SK-N-SH treated with all-trans-retinoic acid at 6 μM for 48 hours (cell line): ENCODE measurements around the gene TXLNG.

Experiments used
- ATAC-seq: fragments of 200-7000 bp; cut with Tn5 transposase; 3 replicates; pipeline ENCODE4 v1.9.1; 2020; ENCODE audit warnings: mild to moderate bottlenecking, moderate library complexity
- ARNTL ChIP-seq: fragments of 450-650 bp; formaldehyde crosslinking; IDR thresholded peaks from 2 replicates; pipeline ENCODE4 v1.5.0; 2020; ENCODE audit warnings: low read depth, mild to moderate bottlenecking, moderate library complexity, borderline replicate concordance
- BACH2 ChIP-seq: fragments of 250-450 bp; sonication (Bioruptor Pico); IDR thresholded peaks from 2 replicates; pipeline ENCODE4 v1.9.0; 2021; ENCODE audit warnings: mild to moderate bottlenecking, borderline replicate concordance
- CREB5 ChIP-seq: fragments of 250-450 bp; sonication (Bioruptor Pico); IDR thresholded peaks from 2 replicates; pipeline ENCODE4 v1.5.1; 2020; ENCODE audit warnings: low read depth, mild to moderate bottlenecking, moderate library complexity
- CSDC2 ChIP-seq: fragments of 250-450 bp; sonication (Bioruptor Pico); IDR thresholded peaks from 2 replicates; pipeline ENCODE4 v1.5.0; 2020; ENCODE audit warnings: mild to moderate bottlenecking, moderate library complexity
- ESRRG ChIP-seq: fragments of 250-450 bp; sonication (Bioruptor Pico); IDR thresholded peaks from 2 replicates; pipeline ENCODE4 v1.6.1; 2021; ENCODE audit warnings: mild to moderate bottlenecking
- GLIS3 ChIP-seq: fragments of 250-450 bp; sonication (Bioruptor Pico); IDR thresholded peaks from 2 replicates; pipeline ENCODE4 v1.5.0; 2020; ENCODE audit warnings: mild to moderate bottlenecking, moderate library complexity
- ISL1 ChIP-seq: fragments of 250-450 bp; sonication (Bioruptor Pico); IDR thresholded peaks from 2 replicates; pipeline ENCODE4 v2.1.2; 2022; ENCODE audit warnings: mild to moderate bottlenecking, moderate library complexity
- OSR1 ChIP-seq: fragments of 250-450 bp; sonication (Bioruptor Pico); IDR thresholded peaks from 2 replicates; pipeline ENCODE4 v1.8.0; 2022; ENCODE audit warnings: moderate library complexity, mild to moderate bottlenecking, inconsistent platforms
- POU6F1 ChIP-seq: fragments of 250-450 bp; sonication (Bioruptor Pico); IDR thresholded peaks from 2 replicates; pipeline ENCODE4 v1.8.0; 2021; ENCODE audit warnings: low read depth, mild to moderate bottlenecking, moderate library complexity, borderline replicate concordance
- PPARA ChIP-seq: fragments of 250-450 bp; sonication (Bioruptor Pico); IDR thresholded peaks from 2 replicates; pipeline ENCODE4 v1.5.0; 2020; ENCODE audit warnings: mild to moderate bottlenecking, borderline replicate concordance
- RARB ChIP-seq: fragments of 250-450 bp; sonication (Bioruptor Pico); IDR thresholded peaks from 2 replicates; pipeline ENCODE4 v1.8.0; 2021; ENCODE audit warnings: mild to moderate bottlenecking, moderate library complexity
- SNAI2 ChIP-seq: fragments of 250-450 bp; sonication (Bioruptor Pico); IDR thresholded peaks from 2 replicates; pipeline ENCODE4 v1.5.0; 2020; ENCODE audit warnings: mild to moderate bottlenecking, moderate library complexity
- TCF4 ChIP-seq: fragments of 250-450 bp; sonication (Bioruptor Pico); IDR thresholded peaks from 2 replicates; pipeline ENCODE4 v1.8.0; 2021; ENCODE audit warnings: mild to moderate bottlenecking, moderate library complexity, borderline replicate concordance
- TSHZ2 ChIP-seq: fragments of 250-450 bp; sonication (Bioruptor Pico); IDR thresholded peaks from 2 replicates; pipeline ENCODE4 v1.5.0; 2020; ENCODE audit warnings: mild to moderate bottlenecking, moderate library complexity
- ZC3H10 ChIP-seq: fragments of 250-450 bp; sonication (Bioruptor Pico); IDR thresholded peaks from 2 replicates; pipeline ENCODE4 v1.5.1; 2021; ENCODE audit warnings: mild to moderate bottlenecking, moderate library complexity
- ZNF565 ChIP-seq: fragments of 450-650 bp; formaldehyde crosslinking; conservative IDR thresholded peaks from 2 replicates; pipeline ENCODE4 v1.5.0; 2020; ENCODE audit warnings: low read depth, mild to moderate bottlenecking, moderate library complexity
- ZNF70 ChIP-seq: fragments of 450-650 bp; formaldehyde crosslinking; IDR thresholded peaks from 2 replicates; pipeline ENCODE4 v1.5.0; 2020; ENCODE audit warnings: mild to moderate bottlenecking, moderate library complexity
- ZNF8 ChIP-seq: fragments of 450-650 bp; formaldehyde crosslinking; IDR thresholded peaks from 2 replicates; pipeline ENCODE4 v1.5.0; 2020; ENCODE audit warnings: mild to moderate bottlenecking, moderate library complexity

TXLNG gene

GRCh38 chrX:16807976-16808542 lies 21.8 kb downstream of the TXLNG start:
- peak; percentile 73 for ATAC-seq
- TF ChIP-seq TSHZ2 (CRISPR knock-in tag) (no peak), ARNTL (no peak), POU6F1 (CRISPR knock-in tag) (no peak), CSDC2 (CRISPR knock-in tag) (no peak), ZNF8 (no peak), GLIS3 (CRISPR knock-in tag) (no peak), ISL1 (CRISPR knock-in tag) (no peak), PPARA (CRISPR knock-in tag) (no peak), SNAI2 (CRISPR knock-in tag) (no peak), CREB5 (CRISPR knock-in tag) (no peak), TCF4 (CRISPR knock-in tag) (no peak), ZNF70 (CRISPR knock-in tag) (no peak), ESRRG (CRISPR knock-in tag) (no peak), OSR1 (CRISPR knock-in tag) (no peak), RARB (CRISPR knock-in tag) (no peak), ZC3H10 (CRISPR knock-in tag) (no peak)
- TF ChIP-seq, all 23 proteins: peak for 0

- ATAC-seq, result no peak
- TF ChIP-seq ZNF8, result no peak
- TF ChIP-seq ZC3H10 (CRISPR knock-in tag), result no peak
- no peak for TF ChIP-seq BACH2 (CRISPR knock-in tag)
- TF ChIP-seq TSHZ2 (CRISPR knock-in tag), result no peak
- TF ChIP-seq PPARA (CRISPR knock-in tag), result no peak
- no peak for TF ChIP-seq ZNF565 (CRISPR knock-in tag)
- no peak for TF ChIP-seq ARNTL
- TF ChIP-seq CREB5 (CRISPR knock-in tag), result no peak
- TF ChIP-seq POU6F1 (CRISPR knock-in tag), result no peak
- TF ChIP-seq GLIS3 (CRISPR knock-in tag), result no peak
- TF ChIP-seq OSR1 (CRISPR knock-in tag), result no peak
- TF ChIP-seq SNAI2 (CRISPR knock-in tag), result no peak
- TF ChIP-seq ISL1 (CRISPR knock-in tag), result no peak
Observed at GRCh38 chrX:16814597-16814996, 28.3 kb downstream of the TXLNG start.
